Stimulated activated naive CD8-positive, alpha-beta T cell treated with anti-CD3 and anti-CD28 coated beads, Interleukin-15, Interleukin-2, amounts not matched to agents 100 U/mL and 50 U/mL, for 24 hours (primary cell): Measurements from ENCODE around the gene BNC2.

Experiments used
- ATAC-seq: fragments of 150-1000 bp; cut with Tn5 transposase; one replicate; pipeline ENCODE4 v1.10.0; 2021
- DNase-seq: peaks from one replicate; pipeline ENCODE4 v3.0.0; 2021

Gene BNC2

GRCh38 chr9:16816011-16816410, 54.5 kb downstream of the BNC2 start:
- no peak for ATAC-seq
- no peak for DNase-seq

GRCh38 chr9:16815079-16815478, 55.4 kb downstream of the BNC2 start:
- DNase-seq = no peak
- no peak for ATAC-seq

- no peak for ATAC-seq
Measured at GRCh38 chr9:16813838-16814237, 56.6 kb downstream of the BNC2 start.

GRCh38 chr9:16811987-16812685, 58.3 kb downstream of the BNC2 start:
- ATAC-seq = no peak

More at GRCh38 chr9:16813838-16814237, 56.6 kb downstream of the BNC2 start:
- DNase-seq = no peak

GRCh38 chr9:16809912-16810610, 60.4 kb downstream of the BNC2 start:
- no peak for ATAC-seq

More at GRCh38 chr9:16811987-16812685, 58.3 kb downstream of the BNC2 start:
- DNase-seq = no peak

GRCh38 chr9:16806674-16807073, 63.8 kb downstream of the BNC2 start:
- ATAC-seq (no peak), DNase-seq (no peak)

More at GRCh38 chr9:16809912-16810610, 60.4 kb downstream of the BNC2 start:
- no peak for DNase-seq

- ATAC-seq (no peak), DNase-seq (no peak)
Measured at GRCh38 chr9:16803648-16804047, 66.8 kb downstream of the BNC2 start.

GRCh38 chr9:16801871-16802466, 68.5 kb downstream of the BNC2 start:
- DNase-seq (no peak), ATAC-seq (no peak)

- DNase-seq (no peak), ATAC-seq (no peak)
Measured at GRCh38 chr9:16796304-16796825, 74.1 kb downstream of the BNC2 start.

GRCh38 chr9:16794871-16795639, 75.4 kb downstream of the BNC2 start:
- DNase-seq (no peak), ATAC-seq (no peak)

- no peak for ATAC-seq
- DNase-seq = no peak
Measured at GRCh38 chr9:16794103-16794502, 76.4 kb downstream of the BNC2 start.

GRCh38 chr9:16787724-16788123, 82.7 kb downstream of the BNC2 start:
- ATAC-seq = no peak
- no peak for DNase-seq

GRCh38 chr9:16784002-16784401, 86.5 kb downstream of the BNC2 start:
- DNase-seq (no peak), ATAC-seq (no peak)

GRCh38 chr9:16782490-16782889, 88.0 kb downstream of the BNC2 start:
- ATAC-seq (no peak), DNase-seq (no peak)

GRCh38 chr9:16775330-16775729, 95.1 kb downstream of the BNC2 start:
- DNase-seq (no peak), ATAC-seq (no peak)

- DNase-seq = no peak
- ATAC-seq = no peak
Measured at GRCh38 chr9:16773617-16774016, 96.9 kb downstream of the BNC2 start.

GRCh38 chr9:16773116-16773515, 97.4 kb downstream of the BNC2 start:
- no peak for ATAC-seq
- DNase-seq = no peak

- ATAC-seq = no peak
Measured at GRCh38 chr9:16771356-16771755, 99.1 kb downstream of the BNC2 start.

GRCh38 chr9:16769291-16769690, 101.2 kb downstream of the BNC2 start:
- DNase-seq (no peak), ATAC-seq (no peak)

More at GRCh38 chr9:16771356-16771755, 99.1 kb downstream of the BNC2 start:
- DNase-seq = no peak

- DNase-seq (no peak), ATAC-seq (no peak)
Measured at GRCh38 chr9:16768816-16769215, 101.7 kb downstream of the BNC2 start.

GRCh38 chr9:16767366-16767765, 103.1 kb downstream of the BNC2 start:
- ATAC-seq (no peak), DNase-seq (no peak)

GRCh38 chr9:16763946-16764345, 106.5 kb downstream of the BNC2 start:
- no peak for DNase-seq
- no peak for ATAC-seq
